Brain microvascular endothelial cell (primary cell): ENCODE results near the gene LGALS9.
"Not testable (repeated sequence)": the region's sequence is repeated elsewhere in the genome, so short reads cannot be mapped to it uniquely, and the experiment has no call there.

Experiments used
- DNase-seq: peaks from one replicate; pipeline ENCODE4 v3.0.0-alpha.2; 2020
- H3K27ac ChIP-seq: fragments of 250-450 bp; sonication (Bioruptor Pico); 2 replicates; pipeline ENCODE4 v1.5.1; 2020; ENCODE audit warnings: mild to moderate bottlenecking, moderate library complexity
- H3K27me3 ChIP-seq: fragments of 250-450 bp; sonication (Bioruptor Pico); replicated peaks from 2 replicates; pipeline ENCODE4 v1.5.1; 2020; ENCODE audit warnings: mild to moderate bottlenecking
- H3K36me3 ChIP-seq: fragments of 250-450 bp; sonication (Bioruptor Pico); replicated peaks from 2 replicates; pipeline ENCODE4 v1.5.1; 2020; ENCODE audit warnings: mild to moderate bottlenecking
- H3K4me3 ChIP-seq: 2 replicates; pipeline ENCODE4 v1.5.1; 2011; ENCODE audit warnings: low read depth, mild to moderate bottlenecking, control low read depth, low read length, moderate library complexity
- CTCF ChIP-seq: IDR thresholded peaks from 2 replicates; pipeline ENCODE4 v1.5.1; 2011; ENCODE audit warnings: low read depth, mild to moderate bottlenecking, moderate library complexity, low read length, control low read depth, inconsistent platforms; ENCODE audit errors: missing control alignments
- in situ Hi-C: cut with HindIII; loops from 2 replicates; pipeline ENCODE4 v1.10.0; 2017; ENCODE audit warnings: low sequenced_read_pairs, low pct_ligation_motif_present

The LGALS9 gene

GRCh38 chr17:27660436-27660835, 29.4 kb downstream of the LGALS9 start:
- DNase-seq = no peak
- Histone ChIP-seq H3K4me3 (no peak overlapping the region), H3K36me3 (no peaks in the 10 kb centered on the region), H3K27me3 (no peaks in the 10 kb centered on the region), H3K27ac (no peak overlapping the region)
- TF ChIP-seq CTCF = no peak
- in situ Hi-C loops = no loop called here

GRCh38 chr17:27663936-27664605, 33.1 kb downstream of the LGALS9 start:
- no peak for TF ChIP-seq CTCF
- in situ Hi-C loops = no loop called here
- DNase-seq = no peak
- H3K36me3 ChIP-seq = no peaks in the 10 kb centered on the region
- H3K27ac ChIP-seq = no peak overlapping the region
- no peaks in the 10 kb centered on the region for H3K27me3 ChIP-seq
- H3K4me3 ChIP-seq = no peak overlapping the region

- Histone ChIP-seq H3K36me3 (no peaks in the 10 kb centered on the region), H3K27me3 (no peaks in the 10 kb centered on the region), H3K4me3 (no peak overlapping the region), H3K27ac (no peak overlapping the region)
- in situ Hi-C loops = no loop called here
- no peak for TF ChIP-seq CTCF
- DNase-seq = no peak
Measured at GRCh38 chr17:27664606-27664965, 33.6 kb downstream of the LGALS9 start.

GRCh38 chr17:27665549-27665948, 34.6 kb downstream of the LGALS9 start:
- no peak for TF ChIP-seq CTCF
- Histone ChIP-seq H3K4me3 (no peak overlapping the region), H3K27ac (no peak overlapping the region), H3K36me3 (no peaks in the 10 kb centered on the region), H3K27me3 (no peaks in the 10 kb centered on the region)
- in situ Hi-C loops = no loop called here
- no peak for DNase-seq

GRCh38 chr17:27666270-27666669, 35.3 kb downstream of the LGALS9 start:
- H3K27ac ChIP-seq, H3K27me3 ChIP-seq, H3K4me3 ChIP-seq, in situ Hi-C loops, DNase-seq, H3K36me3 ChIP-seq: not testable (repeated sequence)

- TF ChIP-seq CTCF = no peak
- Histone ChIP-seq H3K27me3 (no peaks in the 10 kb centered on the region), H3K27ac (no peak overlapping the region), H3K4me3 (no peak overlapping the region), H3K36me3 (no peaks in the 10 kb centered on the region)
- DNase-seq = no peak
- in situ Hi-C loops = no loop called here
Measured at GRCh38 chr17:27666831-27667560, 36.0 kb downstream of the LGALS9 start.
